Endothelial cell (in vitro differentiated cells): ENCODE measurements around the gene PLXDC1. TPM values are rescaled to one million over a fixed set of nuclear protein-coding genes. Genes with fewer than 3 reads are reported as not detected.

Experiments used
- DNase-seq: peaks from one replicate; pipeline ENCODE4 v3.0.0; 2021; ENCODE audit warnings: low spot score
- H3K27ac Mint-ChIP-seq: one replicate; pipeline ENCODE4 v1.8.0; 2021; ENCODE audit warnings: mixed read lengths, inconsistent platforms; ENCODE audit not compliant: unreplicated experiment
- H3K27me3 Mint-ChIP-seq: one replicate; pipeline ENCODE4 v1.8.0; 2021; ENCODE audit warnings: mild to moderate bottlenecking, moderate library complexity, mixed read lengths, inconsistent platforms; ENCODE audit not compliant: unreplicated experiment
- H3K36me3 Mint-ChIP-seq: one replicate; pipeline ENCODE4 v1.8.0; 2021; ENCODE audit warnings: mild to moderate bottlenecking, low read depth, mixed read lengths, inconsistent platforms; ENCODE audit not compliant: unreplicated experiment
- H3K4me1 Mint-ChIP-seq: one replicate; pipeline ENCODE4 v1.8.0; 2021; ENCODE audit warnings: mild to moderate bottlenecking, mixed read lengths, inconsistent platforms; ENCODE audit not compliant: unreplicated experiment
- H3K4me3 Mint-ChIP-seq: one replicate; pipeline ENCODE4 v1.8.0; 2021; ENCODE audit warnings: mild to moderate bottlenecking, mixed read lengths, inconsistent platforms; ENCODE audit not compliant: unreplicated experiment
- H3K9me3 Mint-ChIP-seq: one replicate; pipeline ENCODE4 v1.8.0; 2021; ENCODE audit warnings: mixed read lengths, inconsistent platforms; ENCODE audit not compliant: unreplicated experiment
- total RNA-seq: library from RNA; stranded (reverse); fragmentation: NEBNext Ultra II Directional; extraction: Animal tissue kit (Norgen Biotek cat#: 25700); gene quantifications from one replicate; pipeline ENCODE4 v1.2.1, GENCODE V29; 2021; ENCODE audit not compliant: unreplicated experiment
- TF ChIP-seq, protein P1 (sequence below): fragments of 200-600 bp; sonication (generic); IDR thresholded peaks from one replicate; pipeline ENCODE4 v1.5.0; 2021; ENCODE audit warnings: antibody characterized with exemption; ENCODE audit not compliant: unreplicated experiment

PLXDC1 gene
- total RNA-seq, 1 donor from 2014 or later, result 3.7 TPM

GRCh38 chr17:39116224-39116623, 35.2 kb downstream of the PLXDC1 start:
- no peaks in the 10 kb centered on the region for H3K9me3 Mint-ChIP-seq
- no peaks in the 10 kb centered on the region for H3K36me3 Mint-ChIP-seq
- no peaks in the 10 kb centered on the region for H3K4me1 Mint-ChIP-seq
- TF ChIP-seq, protein P1, sequence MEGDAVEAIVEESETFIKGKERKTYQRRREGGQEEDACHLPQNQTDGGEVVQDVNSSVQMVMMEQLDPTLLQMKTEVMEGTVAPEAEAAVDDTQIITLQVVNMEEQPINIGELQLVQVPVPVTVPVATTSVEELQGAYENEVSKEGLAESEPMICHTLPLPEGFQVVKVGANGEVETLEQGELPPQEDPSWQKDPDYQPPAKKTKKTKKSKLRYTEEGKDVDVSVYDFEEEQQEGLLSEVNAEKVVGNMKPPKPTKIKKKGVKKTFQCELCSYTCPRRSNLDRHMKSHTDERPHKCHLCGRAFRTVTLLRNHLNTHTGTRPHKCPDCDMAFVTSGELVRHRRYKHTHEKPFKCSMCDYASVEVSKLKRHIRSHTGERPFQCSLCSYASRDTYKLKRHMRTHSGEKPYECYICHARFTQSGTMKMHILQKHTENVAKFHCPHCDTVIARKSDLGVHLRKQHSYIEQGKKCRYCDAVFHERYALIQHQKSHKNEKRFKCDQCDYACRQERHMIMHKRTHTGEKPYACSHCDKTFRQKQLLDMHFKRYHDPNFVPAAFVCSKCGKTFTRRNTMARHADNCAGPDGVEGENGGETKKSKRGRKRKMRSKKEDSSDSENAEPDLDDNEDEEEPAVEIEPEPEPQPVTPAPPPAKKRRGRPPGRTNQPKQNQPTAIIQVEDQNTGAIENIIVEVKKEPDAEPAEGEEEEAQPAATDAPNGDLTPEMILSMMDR, result no peak
- no peak overlapping the region for H3K27ac Mint-ChIP-seq
- H3K4me3 Mint-ChIP-seq, result no peak overlapping the region
- no peak for DNase-seq
- peaks cover 5% of the 10 kb centered on the region for H3K27me3 Mint-ChIP-seq

DNA sequence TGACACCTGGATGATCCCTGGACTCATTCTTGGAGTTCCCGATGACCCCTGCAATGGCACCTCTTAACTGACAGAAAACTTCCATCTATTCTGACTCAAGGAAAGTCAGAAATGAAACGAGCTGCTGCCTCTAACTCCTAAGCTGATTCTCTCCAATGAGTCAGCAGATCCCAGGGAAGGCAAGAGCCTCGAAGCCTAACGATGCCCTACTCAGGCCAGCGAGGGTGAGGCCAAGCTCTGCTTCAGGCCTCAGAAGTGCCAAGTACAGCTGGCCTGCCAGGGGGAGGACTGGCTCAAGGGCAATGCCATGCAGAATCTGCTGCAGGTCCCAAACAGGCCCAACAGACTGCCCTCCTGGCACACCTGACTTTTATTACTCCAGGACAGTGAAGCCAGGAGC, 36.3 kb downstream of the PLXDC1 start:
- Mint-ChIP-seq H3K27ac (no peak overlapping the region), H3K27me3 (peaks cover 6% of the 10 kb centered on the region), H3K9me3 (no peaks in the 10 kb centered on the region), H3K36me3 (no peaks in the 10 kb centered on the region), H3K4me1 (no peaks in the 10 kb centered on the region), H3K4me3 (no peak overlapping the region)
- TF ChIP-seq, protein P1, result no peak
- no peak for DNase-seq

DNA sequence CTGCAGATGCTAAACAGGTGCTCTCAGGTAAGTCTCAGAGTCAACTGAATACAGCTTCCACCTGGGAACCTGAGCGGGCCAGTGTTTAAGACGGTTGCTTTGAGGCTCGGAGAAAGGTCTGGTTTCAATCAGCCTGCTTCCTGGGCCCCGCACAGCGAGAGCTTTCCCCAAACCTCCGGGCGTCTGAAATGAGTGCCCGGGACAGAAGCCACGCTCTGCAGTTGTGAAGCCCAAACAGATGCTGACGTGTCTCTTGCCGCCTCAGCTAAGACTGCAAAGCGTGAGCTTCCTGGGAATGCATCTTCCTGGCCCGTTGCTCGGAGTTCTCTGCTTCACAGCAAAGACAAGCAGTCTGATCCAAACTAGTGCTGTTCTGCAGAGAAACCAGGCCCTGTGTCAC, 36.7 kb downstream of the PLXDC1 start:
- Mint-ChIP-seq H3K4me1 (no peaks in the 10 kb centered on the region), H3K27ac (no peak overlapping the region), H3K27me3 (peaks cover 7% of the 10 kb centered on the region), H3K4me3 (no peak overlapping the region), H3K9me3 (no peaks in the 10 kb centered on the region), H3K36me3 (no peaks in the 10 kb centered on the region)
- no peak for DNase-seq
- TF ChIP-seq, protein P1, result no peak

DNA sequence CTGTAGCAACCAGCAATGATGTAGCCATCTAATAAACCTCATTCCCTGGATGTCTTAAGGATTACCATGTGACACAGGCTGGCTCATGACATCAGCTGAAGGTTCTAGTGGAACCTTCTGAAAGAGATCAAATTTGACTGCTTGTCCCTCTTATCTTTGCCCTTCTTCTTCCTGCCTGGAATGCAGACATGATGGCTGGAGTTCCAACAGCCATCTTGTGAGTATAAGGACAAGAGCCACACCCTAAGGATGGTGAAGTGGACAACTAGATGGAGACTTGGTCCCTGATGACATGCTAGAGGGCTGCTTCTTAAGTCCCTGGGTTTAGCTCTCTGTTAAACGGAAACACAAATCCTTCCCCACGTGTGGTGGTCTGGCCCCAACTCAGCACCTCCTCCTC, 37.6 kb downstream of the PLXDC1 start:
- Mint-ChIP-seq H3K27me3 (peaks cover 9% of the 10 kb centered on the region), H3K4me3 (no peak overlapping the region)

GRCh38 chr17:39110435-39111136, 40.9 kb downstream of the PLXDC1 start:
- Mint-ChIP-seq H3K27ac (no peak overlapping the region), H3K4me1 (peaks cover 5% of the 10 kb centered on the region), H3K9me3 (no peaks in the 10 kb centered on the region), H3K4me3 (no peak overlapping the region), H3K36me3 (no peaks in the 10 kb centered on the region), H3K27me3 (peaks cover 10% of the 10 kb centered on the region)
- DNase-seq, result no peak
- TF ChIP-seq, protein P1, result no peak

More for the DNA sequence above, 37.6 kb downstream of the PLXDC1 start:
- Mint-ChIP-seq H3K36me3 (no peaks in the 10 kb centered on the region), H3K27ac (no peak overlapping the region), H3K9me3 (no peaks in the 10 kb centered on the region), H3K4me1 (no peaks in the 10 kb centered on the region)
- no peak for DNase-seq
- TF ChIP-seq, protein P1, result no peak
